Measurements from ENCODE around the gene SCAF4. TPM values are rescaled to one million over a fixed set of nuclear protein-coding genes. Genes with fewer than 3 reads are reported as not detected.
"Not testable (repeated sequence)": the region's sequence is repeated elsewhere in the genome, so short reads cannot be mapped to it uniquely, and the experiment has no call there.

The SCAF4 gene
- total and polyA plus RNA-seq, 4 donors = 7.1 to 11.1 (median 9.3) TPM

DNA sequence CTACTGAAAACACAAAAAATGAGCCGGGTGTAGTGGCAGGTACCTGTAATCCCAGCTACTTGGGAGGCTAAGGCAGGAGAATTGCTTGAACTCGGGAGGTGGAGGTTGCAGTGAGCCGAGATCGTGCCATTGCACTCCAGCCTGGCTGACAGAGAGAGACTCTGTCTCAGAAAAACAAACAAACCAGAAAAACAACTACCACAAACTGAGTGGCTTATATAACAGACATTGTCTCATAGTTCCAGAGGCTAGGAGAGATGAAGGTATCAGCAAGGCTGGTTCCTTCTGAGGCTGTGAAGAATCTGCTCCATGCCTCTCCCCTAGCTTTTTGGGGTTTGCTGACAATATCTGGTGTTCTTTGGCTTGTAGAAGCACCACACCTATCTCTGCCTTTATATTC is 80.4 kb downstream of the SCAF4 start:
- Histone ChIP-seq H3K27ac (ENCODE audit: low read depth in 1 of 2, low read length in 2 of 2) (peak overlapping the region in 1 of 2 donors; percentile 28), H3K4me1 (ENCODE audit: control insufficient read depth in 4 of 4, insufficient read depth in 4 of 4, low read length in 3 of 4) (peaks cover 0 to 10% (median 3%) of the 10 kb centered on the region in 4 donors)
- H3K36me3 ChIP-seq (ENCODE audit: control insufficient read depth in 4 of 4, insufficient read depth in 3 of 4, low read depth in 1 of 4, low read length in 3 of 4); H3K9ac ChIP-seq (ENCODE audit: low read depth in 1 of 2, low read length in 2 of 2); DNase-seq (ENCODE audit: low spot score); H3K9me3 ChIP-seq (ENCODE audit: control insufficient read depth in 4 of 4, low read length in 3 of 4); H3K27me3 ChIP-seq (ENCODE audit: control insufficient read depth in 4 of 4, insufficient read depth in 4 of 4, low read length in 3 of 4); H3K4me3 ChIP-seq (ENCODE audit: low read depth in 1 of 3, low read length in 3 of 3): not testable (repeated sequence)
- TF ChIP-seq RXRA (IDR thresholded peaks at IDR 0.05) = peak in 1 of 2 donors; percentile 32
- TF ChIP-seq HNF4A (conservative IDR thresholded peaks at IDR 0.05) = peak in 1 of 2 donors; percentile 27
- 51% methylated on average over 4 of the region's 4 CpGs for WGBS

DNA sequence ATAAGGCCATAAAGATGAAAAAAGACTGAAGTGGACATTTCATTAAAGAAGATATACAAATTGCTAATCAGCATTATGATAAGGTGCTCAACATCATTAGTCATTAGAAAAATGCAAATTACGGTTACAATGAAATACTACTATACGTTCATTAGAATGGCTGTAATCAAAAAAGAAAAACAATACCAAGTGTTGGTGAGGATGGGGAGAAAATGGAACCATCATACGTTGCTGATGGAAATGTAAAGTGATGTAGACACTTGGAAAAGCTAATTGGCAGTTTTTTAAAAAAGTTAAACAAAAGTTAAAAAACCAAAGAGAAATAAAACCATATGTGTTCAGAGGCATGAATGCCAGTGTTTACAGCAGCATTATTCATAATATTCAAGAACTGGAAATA is 81.0 kb downstream of the SCAF4 start:
- H3K9me3 ChIP-seq (ENCODE audit: control insufficient read depth in 4 of 4, low read length in 3 of 4) = no peaks in the 10 kb centered on the region
- H3K9ac ChIP-seq (ENCODE audit: low read depth in 1 of 2, low read length in 2 of 2) = no peak overlapping the region
- H3K36me3 ChIP-seq (ENCODE audit: control insufficient read depth in 4 of 4, insufficient read depth in 3 of 4, low read depth in 1 of 4, low read length in 3 of 4) = peaks cover 0 to 9% (median 2%) of the 10 kb centered on the region in 4 donors
- no peak overlapping the region for H3K4me3 ChIP-seq (ENCODE audit: low read depth in 1 of 3, low read length in 3 of 3)
- peaks cover 0 to 6% (median 3%) of the 10 kb centered on the region in 4 donors for H3K4me1 ChIP-seq (ENCODE audit: control insufficient read depth in 4 of 4, insufficient read depth in 4 of 4, low read length in 3 of 4)
- TF ChIP-seq SP1 (IDR thresholded peaks at IDR 0.05) (no peak), FOXA1 (IDR thresholded peaks at IDR 0.05) (no peak), JUND (IDR thresholded peaks at IDR 0.05) (no peak), EGR1 (IDR thresholded peaks at IDR 0.05; ENCODE audit: low read depth in 2 of 2) (no peak), NR2F2 (IDR thresholded peaks at IDR 0.05) (no peak), GABPA (IDR thresholded peaks at IDR 0.05 in 1 of 2, conservative IDR thresholded peaks at IDR 0.05 in 1 of 2) (no peak), RAD21 (IDR thresholded peaks at IDR 0.05) (no peak), YY1 (IDR thresholded peaks at IDR 0.05) (no peak), RXRA (IDR thresholded peaks at IDR 0.05) (no peak), HNF4A (conservative IDR thresholded peaks at IDR 0.05) (no peak), TAF1 (conservative IDR thresholded peaks at IDR 0.05) (no peak), FOXA2 (IDR thresholded peaks at IDR 0.05) (no peak), HNF4G (IDR thresholded peaks at IDR 0.05) (no peak)
- TF ChIP-seq, protein P1, sequence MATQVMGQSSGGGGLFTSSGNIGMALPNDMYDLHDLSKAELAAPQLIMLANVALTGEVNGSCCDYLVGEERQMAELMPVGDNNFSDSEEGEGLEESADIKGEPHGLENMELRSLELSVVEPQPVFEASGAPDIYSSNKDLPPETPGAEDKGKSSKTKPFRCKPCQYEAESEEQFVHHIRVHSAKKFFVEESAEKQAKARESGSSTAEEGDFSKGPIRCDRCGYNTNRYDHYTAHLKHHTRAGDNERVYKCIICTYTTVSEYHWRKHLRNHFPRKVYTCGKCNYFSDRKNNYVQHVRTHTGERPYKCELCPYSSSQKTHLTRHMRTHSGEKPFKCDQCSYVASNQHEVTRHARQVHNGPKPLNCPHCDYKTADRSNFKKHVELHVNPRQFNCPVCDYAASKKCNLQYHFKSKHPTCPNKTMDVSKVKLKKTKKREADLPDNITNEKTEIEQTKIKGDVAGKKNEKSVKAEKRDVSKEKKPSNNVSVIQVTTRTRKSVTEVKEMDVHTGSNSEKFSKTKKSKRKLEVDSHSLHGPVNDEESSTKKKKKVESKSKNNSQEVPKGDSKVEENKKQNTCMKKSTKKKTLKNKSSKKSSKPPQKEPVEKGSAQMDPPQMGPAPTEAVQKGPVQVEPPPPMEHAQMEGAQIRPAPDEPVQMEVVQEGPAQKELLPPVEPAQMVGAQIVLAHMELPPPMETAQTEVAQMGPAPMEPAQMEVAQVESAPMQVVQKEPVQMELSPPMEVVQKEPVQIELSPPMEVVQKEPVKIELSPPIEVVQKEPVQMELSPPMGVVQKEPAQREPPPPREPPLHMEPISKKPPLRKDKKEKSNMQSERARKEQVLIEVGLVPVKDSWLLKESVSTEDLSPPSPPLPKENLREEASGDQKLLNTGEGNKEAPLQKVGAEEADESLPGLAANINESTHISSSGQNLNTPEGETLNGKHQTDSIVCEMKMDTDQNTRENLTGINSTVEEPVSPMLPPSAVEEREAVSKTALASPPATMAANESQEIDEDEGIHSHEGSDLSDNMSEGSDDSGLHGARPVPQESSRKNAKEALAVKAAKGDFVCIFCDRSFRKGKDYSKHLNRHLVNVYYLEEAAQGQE (IDR thresholded peaks at IDR 0.05) = no peak
- TF ChIP-seq, protein P2, sequence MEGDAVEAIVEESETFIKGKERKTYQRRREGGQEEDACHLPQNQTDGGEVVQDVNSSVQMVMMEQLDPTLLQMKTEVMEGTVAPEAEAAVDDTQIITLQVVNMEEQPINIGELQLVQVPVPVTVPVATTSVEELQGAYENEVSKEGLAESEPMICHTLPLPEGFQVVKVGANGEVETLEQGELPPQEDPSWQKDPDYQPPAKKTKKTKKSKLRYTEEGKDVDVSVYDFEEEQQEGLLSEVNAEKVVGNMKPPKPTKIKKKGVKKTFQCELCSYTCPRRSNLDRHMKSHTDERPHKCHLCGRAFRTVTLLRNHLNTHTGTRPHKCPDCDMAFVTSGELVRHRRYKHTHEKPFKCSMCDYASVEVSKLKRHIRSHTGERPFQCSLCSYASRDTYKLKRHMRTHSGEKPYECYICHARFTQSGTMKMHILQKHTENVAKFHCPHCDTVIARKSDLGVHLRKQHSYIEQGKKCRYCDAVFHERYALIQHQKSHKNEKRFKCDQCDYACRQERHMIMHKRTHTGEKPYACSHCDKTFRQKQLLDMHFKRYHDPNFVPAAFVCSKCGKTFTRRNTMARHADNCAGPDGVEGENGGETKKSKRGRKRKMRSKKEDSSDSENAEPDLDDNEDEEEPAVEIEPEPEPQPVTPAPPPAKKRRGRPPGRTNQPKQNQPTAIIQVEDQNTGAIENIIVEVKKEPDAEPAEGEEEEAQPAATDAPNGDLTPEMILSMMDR (IDR thresholded peaks at IDR 0.05; ENCODE audit: low read depth, low read length, missing input control) = no peak
- TF ChIP-seq, protein P3, sequence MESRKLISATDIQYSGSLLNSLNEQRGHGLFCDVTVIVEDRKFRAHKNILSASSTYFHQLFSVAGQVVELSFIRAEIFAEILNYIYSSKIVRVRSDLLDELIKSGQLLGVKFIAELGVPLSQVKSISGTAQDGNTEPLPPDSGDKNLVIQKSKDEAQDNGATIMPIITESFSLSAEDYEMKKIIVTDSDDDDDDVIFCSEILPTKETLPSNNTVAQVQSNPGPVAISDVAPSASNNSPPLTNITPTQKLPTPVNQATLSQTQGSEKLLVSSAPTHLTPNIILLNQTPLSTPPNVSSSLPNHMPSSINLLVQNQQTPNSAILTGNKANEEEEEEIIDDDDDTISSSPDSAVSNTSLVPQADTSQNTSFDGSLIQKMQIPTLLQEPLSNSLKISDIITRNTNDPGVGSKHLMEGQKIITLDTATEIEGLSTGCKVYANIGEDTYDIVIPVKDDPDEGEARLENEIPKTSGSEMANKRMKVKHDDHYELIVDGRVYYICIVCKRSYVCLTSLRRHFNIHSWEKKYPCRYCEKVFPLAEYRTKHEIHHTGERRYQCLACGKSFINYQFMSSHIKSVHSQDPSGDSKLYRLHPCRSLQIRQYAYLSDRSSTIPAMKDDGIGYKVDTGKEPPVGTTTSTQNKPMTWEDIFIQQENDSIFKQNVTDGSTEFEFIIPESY (IDR thresholded peaks at IDR 0.05) = no peak
- TF ChIP-seq, protein P4, sequence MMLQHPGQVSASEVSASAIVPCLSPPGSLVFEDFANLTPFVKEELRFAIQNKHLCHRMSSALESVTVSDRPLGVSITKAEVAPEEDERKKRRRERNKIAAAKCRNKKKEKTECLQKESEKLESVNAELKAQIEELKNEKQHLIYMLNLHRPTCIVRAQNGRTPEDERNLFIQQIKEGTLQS (IDR thresholded peaks at IDR 0.05) = no peak
- TF ChIP-seq, protein P5, sequence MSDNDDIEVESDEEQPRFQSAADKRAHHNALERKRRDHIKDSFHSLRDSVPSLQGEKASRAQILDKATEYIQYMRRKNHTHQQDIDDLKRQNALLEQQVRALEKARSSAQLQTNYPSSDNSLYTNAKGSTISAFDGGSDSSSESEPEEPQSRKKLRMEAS (IDR thresholded peaks at IDR 0.05) = no peak
- H3K27me3 ChIP-seq (ENCODE audit: control insufficient read depth in 4 of 4, insufficient read depth in 4 of 4, low read length in 3 of 4) = no peaks in the 10 kb centered on the region
- H3K27ac ChIP-seq (ENCODE audit: low read depth in 1 of 2, low read length in 2 of 2) = no peak overlapping the region
- 98% methylated on average over 3 of the region's 3 CpGs for WGBS
- no peak for DNase-seq (ENCODE audit: low spot score)
